Activated CD4-positive, alpha-beta T cell treated with anti-CD3 and anti-CD28 coated beads, Interleukin-10, Interleukin-2, amounts not matched to agents 100 ng/mL and 50 ng/mL, durations not matched to agents 16 hours and 8 hours (primary cell): ENCODE data around the gene ERMN.
"Not testable (repeated sequence)": the region's sequence is repeated elsewhere in the genome, so short reads cannot be mapped to it uniquely, and the experiment has no call there.

Experiments used
- DNase-seq: peaks from one replicate; pipeline ENCODE4 v3.0.0-alpha.2; 2020

Gene ERMN

DNA sequence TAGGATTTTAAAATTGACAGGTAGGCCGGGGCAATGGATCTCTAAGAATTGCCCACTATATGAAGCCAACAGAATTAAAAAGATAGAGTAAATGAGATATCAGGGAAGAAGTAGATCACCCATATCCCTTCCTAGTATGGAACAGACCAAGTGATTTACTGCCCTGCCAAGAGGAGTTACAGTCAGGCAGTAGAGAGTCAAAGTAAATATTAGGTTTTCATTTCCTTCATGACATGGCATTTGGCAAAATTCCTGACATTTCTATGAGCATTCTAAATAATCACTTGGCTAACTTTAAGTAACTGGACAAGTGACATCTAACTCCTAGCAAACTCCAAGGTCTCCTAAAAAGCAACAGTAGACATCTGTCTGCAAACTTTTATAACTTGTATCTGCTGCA is 34.6 kb downstream of the ERMN start:
- no peak for DNase-seq

DNA sequence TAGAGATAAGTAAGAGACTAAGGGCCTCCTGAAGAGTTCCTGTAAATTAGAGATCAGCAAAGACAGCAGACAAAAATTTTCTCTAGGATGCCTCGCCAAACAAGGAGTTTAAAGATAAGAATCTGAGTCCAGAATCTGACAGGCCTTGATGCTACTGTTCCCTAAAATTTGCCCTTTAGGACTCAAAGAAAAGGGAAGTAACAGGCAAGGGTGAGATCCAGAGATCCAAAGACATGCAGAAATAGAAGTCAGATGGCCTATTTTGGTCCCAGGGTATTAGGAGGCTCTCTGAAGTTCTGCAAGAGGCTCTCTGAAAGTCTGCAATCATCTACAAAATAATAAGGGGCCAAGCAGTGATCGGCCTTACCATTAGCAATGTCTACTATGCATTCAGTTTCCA is 35.1 kb downstream of the ERMN start:
- DNase-seq, result no peak

DNA sequence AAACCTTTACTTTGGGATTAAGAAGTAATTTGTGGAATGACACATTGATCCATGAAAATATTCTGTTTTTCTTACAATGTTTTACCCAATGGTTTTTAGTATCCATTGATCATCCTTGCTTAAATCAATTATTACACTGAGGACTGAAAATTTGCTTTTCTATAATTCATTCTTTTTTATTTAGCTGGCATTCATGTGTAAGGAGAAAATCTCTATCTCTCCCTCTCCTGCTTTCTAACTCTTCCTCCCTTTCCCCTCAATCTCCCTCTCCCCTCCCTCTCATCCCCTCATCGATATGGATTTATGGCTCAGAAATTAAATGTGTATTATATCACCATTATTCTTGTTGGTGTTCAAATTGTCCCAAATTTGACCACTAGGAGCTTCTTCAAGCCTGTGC is 38.5 kb downstream of the ERMN start:
- DNase-seq, result no peak

DNA sequence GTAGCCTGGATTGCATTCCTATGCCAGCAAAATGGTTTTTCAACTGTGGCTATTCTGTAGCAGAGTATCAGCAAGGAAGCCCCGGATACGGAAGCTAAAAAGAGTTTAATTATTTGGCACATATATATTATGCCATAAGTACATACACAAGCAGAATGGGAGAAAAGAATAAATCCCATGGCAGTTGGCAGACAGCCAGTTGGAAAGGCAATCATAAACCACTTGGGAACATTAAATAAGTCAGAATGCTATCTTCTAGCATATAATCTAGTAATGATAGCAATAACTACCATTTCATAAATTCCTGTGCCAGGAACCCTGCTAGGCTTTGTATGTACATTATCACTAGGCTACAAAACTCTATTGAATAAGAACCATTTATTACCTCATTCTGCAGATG is 42.2 kb downstream of the ERMN start:
- DNase-seq, result no peak

DNA sequence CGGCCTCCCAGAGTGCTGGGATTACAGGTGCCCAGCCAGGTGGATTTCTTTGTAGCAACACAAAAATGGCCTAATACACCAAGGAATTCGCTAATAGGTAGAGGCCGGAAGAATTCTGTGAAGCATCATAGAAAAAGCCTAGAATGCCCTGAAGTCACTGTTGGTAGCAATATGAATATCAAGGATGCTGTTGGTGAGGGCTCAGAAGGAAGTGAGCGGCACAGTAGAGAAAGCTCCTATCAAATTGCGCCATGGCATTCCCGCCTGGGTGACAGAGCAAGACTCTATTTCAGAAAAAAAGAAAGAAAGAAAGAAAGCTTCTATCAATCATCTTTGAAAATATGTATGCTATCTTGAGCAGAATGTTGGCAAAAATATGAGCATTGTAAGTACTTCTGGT is 44.3 kb downstream of the ERMN start:
- no peak for DNase-seq

DNA sequence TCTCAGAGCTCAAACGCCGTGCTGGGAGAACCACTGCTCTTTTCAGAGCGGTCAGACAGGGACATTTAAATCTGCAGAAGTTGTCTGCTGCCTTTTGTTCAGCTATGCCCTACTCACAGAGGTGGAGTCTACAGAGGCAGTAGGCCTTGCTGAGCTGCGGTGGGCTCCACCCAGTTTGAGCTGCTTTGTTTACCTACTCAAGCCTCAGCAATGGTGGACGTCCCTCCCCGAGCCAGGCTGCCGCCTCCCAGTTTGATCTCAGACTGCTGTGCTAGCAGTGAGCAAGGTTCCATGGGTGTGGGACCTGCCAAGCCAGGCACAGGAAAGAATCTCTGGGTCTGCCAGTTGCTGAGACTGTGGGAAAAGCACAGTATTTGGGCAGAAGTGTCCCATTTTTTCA is 46.3 kb downstream of the ERMN start:
- DNase-seq, result not testable (repeated sequence)

DNA sequence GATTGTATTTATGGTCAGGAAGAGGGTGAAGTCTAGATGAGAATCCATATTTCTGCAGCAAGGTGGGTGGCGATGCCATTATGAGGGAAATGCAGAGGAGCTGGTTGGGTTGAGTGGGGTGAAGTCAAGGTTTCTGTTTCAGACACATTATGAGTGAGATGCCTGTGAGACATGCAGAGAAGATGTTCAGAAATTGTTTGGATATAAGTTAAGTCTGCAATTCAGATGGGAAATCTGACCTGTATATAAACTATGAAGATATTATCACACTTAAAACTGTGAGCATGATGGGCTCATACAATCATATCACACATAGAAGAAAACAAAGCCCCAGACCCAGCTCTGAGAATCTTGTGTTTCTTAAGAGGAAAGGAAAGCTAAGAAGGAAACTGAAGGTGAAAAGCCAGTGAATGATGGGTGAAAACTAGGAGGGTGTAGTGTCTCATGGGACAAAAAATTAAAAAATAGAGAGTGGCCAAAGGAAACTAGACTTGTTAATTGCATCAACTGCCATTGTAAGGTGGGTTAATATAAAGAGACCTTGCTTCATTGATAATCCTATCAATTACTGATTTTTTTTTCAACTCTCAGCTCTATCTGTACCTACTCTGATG is 53.9 kb downstream of the ERMN start:
- peak; percentile 42 for DNase-seq

DNA sequence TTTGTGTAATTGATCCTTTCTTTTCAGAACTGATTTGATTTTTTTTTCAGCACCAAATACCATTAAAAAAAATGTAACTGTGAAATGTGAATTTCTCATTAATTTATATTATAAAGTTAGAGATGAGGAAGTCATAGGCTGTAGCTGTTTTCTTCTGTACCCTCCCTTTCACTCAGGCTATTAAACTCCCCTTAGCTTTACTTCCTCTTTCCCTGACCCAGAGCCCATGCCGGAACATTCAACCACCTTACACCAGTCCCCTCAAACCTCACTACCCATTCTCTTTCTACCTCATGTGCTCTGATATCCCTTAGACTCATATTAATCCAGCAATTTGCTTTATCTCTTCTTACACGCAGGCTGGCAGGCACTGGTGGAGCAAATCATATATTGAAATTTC is 55.7 kb downstream of the ERMN start:
- no peak for DNase-seq

DNA sequence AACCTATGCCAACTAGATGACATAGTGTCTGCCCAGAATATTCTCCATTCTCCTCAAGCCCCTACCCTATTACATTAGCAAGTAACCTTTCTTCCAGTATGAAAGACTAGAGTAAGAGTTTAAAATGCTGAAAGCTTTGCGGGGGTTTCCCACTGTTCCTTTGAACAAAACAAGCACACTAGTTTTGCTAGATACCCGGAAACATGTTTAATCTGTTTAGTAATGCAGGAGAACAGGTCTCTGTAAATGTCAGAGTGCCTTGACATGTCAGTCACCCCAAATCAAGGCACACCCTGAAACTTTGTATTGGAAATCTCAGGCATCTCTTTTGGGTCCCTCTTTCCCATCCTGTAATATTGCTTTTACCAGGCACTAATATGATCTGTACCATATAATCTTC is 56.6 kb downstream of the ERMN start:
- DNase-seq, result no peak
